HTR-8/SVneo (cell line): ENCODE measurements around the gene STIM1.

Experiments
- DNase-seq: peaks from one replicate; pipeline ENCODE4 v3.0.0; 2011; ENCODE audit warnings: low spot score, mixed read lengths; ENCODE audit not compliant: insufficient read length
- FAIRE-seq: peaks from 2 replicates; lab custom pipeline; 2011; peaks lifted over from hg19 to GRCh38; lab: Jason Lieb, UNC

STIM1 gene

GRCh38 chr11:3939651-3940190 is 84.3 kb downstream of the STIM1 start:
- no peak for FAIRE-seq
- no peak for DNase-seq

- FAIRE-seq: no peak
- DNase-seq: no peak
These were observed 86.9 kb downstream of the STIM1 start for GRCh38 chr11:3942160-3942955.

GRCh38 chr11:3942956-3943497 is 87.6 kb downstream of the STIM1 start:
- FAIRE-seq (no peak), DNase-seq (no peak)

GRCh38 chr11:3944198-3944597 is 88.7 kb downstream of the STIM1 start:
- FAIRE-seq (no peak), DNase-seq (no peak)

GRCh38 chr11:3946455-3947017 is 91.1 kb downstream of the STIM1 start:
- DNase-seq (no peak), FAIRE-seq (no peak)

GRCh38 chr11:3947061-3947460 is 91.6 kb downstream of the STIM1 start:
- DNase-seq: no peak
- no peak for FAIRE-seq

GRCh38 chr11:3949125-3949524 is 93.7 kb downstream of the STIM1 start:
- DNase-seq (no peak), FAIRE-seq (no peak)

GRCh38 chr11:3950996-3951660 is 95.7 kb downstream of the STIM1 start:
- FAIRE-seq (no peak), DNase-seq (no peak)

- FAIRE-seq (no peak), DNase-seq (no peak)
These were observed 97.3 kb downstream of the STIM1 start for GRCh38 chr11:3952715-3953114.

- no peak for DNase-seq
- no peak for FAIRE-seq
These were observed 97.9 kb downstream of the STIM1 start for GRCh38 chr11:3953327-3953726.

- no peak for DNase-seq
- FAIRE-seq: no peak
These were observed 99.2 kb downstream of the STIM1 start for GRCh38 chr11:3954448-3955298.

- FAIRE-seq (no peak), DNase-seq (no peak)
These were observed 99.8 kb downstream of the STIM1 start for GRCh38 chr11:3955299-3955665.

GRCh38 chr11:3956038-3956437 is 100.6 kb downstream of the STIM1 start:
- FAIRE-seq (no peak), DNase-seq (no peak)

- no peak for DNase-seq
These were observed 101.3 kb downstream of the STIM1 start for GRCh38 chr11:3956748-3957147.

GRCh38 chr11:3957437-3957836 is 102.0 kb downstream of the STIM1 start:
- FAIRE-seq (no peak), DNase-seq (no peak)

More at GRCh38 chr11:3956748-3957147, 101.3 kb downstream of the STIM1 start:
- FAIRE-seq: no peak

GRCh38 chr11:3958281-3958680 is 102.8 kb downstream of the STIM1 start:
- no peak for FAIRE-seq
- DNase-seq: no peak

GRCh38 chr11:3959015-3959902 is 103.8 kb downstream of the STIM1 start:
- FAIRE-seq: no peak
- peak; percentile 43 for DNase-seq

GRCh38 chr11:3959903-3960265 is 104.4 kb downstream of the STIM1 start:
- DNase-seq (no peak), FAIRE-seq (no peak)

- DNase-seq (no peak), FAIRE-seq (no peak)
These were observed 107.0 kb downstream of the STIM1 start for GRCh38 chr11:3962406-3962840.
